MM.1S (cell line): Measurements from ENCODE around the gene TAF11L9.
"Not testable (repeated sequence)": the region's sequence is repeated elsewhere in the genome, so short reads cannot be mapped to it uniquely, and the experiment has no call there.

Experiments used
- DNase-seq: peaks from one replicate; pipeline ENCODE4 v3.0.0-alpha.2; 2015
- H2AFZ ChIP-seq: fragments of 300-600 bp; sonication (generic); 2 replicates; pipeline ENCODE4 v1.6.0; 2016; ENCODE audit warnings: antibody characterized with exemption, low read length
- H3F3A ChIP-seq: fragments of 300-600 bp; sonication (generic); 2 replicates; pipeline ENCODE4 v1.6.1; 2016; ENCODE audit warnings: mild to moderate bottlenecking, antibody characterized with exemption, low read length, moderate library complexity, mixed read lengths; ENCODE audit not compliant: insufficient read depth
- H3K27ac ChIP-seq: fragments of 300-600 bp; sonication (generic); 2 replicates; pipeline ENCODE4 v1.5.1; 2016; ENCODE audit warnings: mild to moderate bottlenecking, low read length
- H3K27me3 ChIP-seq: fragments of 300-600 bp; sonication (generic); replicated peaks from 2 replicates; pipeline ENCODE4 v1.6.0; 2016; ENCODE audit warnings: low read length; ENCODE audit not compliant: insufficient read depth
- H3K36me3 ChIP-seq: fragments of 300-600 bp; sonication (generic); replicated peaks from 2 replicates; pipeline ENCODE4 v1.6.1; 2016; ENCODE audit warnings: mild to moderate bottlenecking, low read length, mixed read lengths; ENCODE audit not compliant: insufficient read depth
- H3K4me1 ChIP-seq: fragments of 300-600 bp; sonication (generic); 2 replicates; pipeline ENCODE4 v1.6.1; 2016; ENCODE audit warnings: low read length, mixed read lengths
- H3K4me2 ChIP-seq: fragments of 300-600 bp; sonication (generic); 2 replicates; pipeline ENCODE4 v1.6.0; 2016; ENCODE audit warnings: low read depth, low read length
- H3K4me3 ChIP-seq: fragments of 300-600 bp; sonication (generic); 2 replicates; pipeline ENCODE4 v1.5.1; 2016; ENCODE audit warnings: low read length, mixed read lengths
- H3K79me2 ChIP-seq: fragments of 300-600 bp; sonication (generic); 2 replicates; pipeline ENCODE4 v1.6.1; 2016; ENCODE audit warnings: mixed run types, low read length, mixed read lengths
- H3K9ac ChIP-seq: fragments of 300-600 bp; sonication (generic); 2 replicates; pipeline ENCODE4 v1.6.1; 2016; ENCODE audit warnings: low read length, mixed read lengths
- H3K9me2 ChIP-seq: fragments of 300-600 bp; sonication (generic); replicated peaks from 2 replicates; pipeline ENCODE4 v1.6.1; 2016; ENCODE audit warnings: mild to moderate bottlenecking, low read length, mixed read lengths; ENCODE audit not compliant: insufficient read depth
- H3K9me3 ChIP-seq: fragments of 300-600 bp; sonication (generic); replicated peaks from 2 replicates; pipeline ENCODE4 v1.6.1; 2016; ENCODE audit warnings: mild to moderate bottlenecking, low read length, mixed read lengths; ENCODE audit not compliant: insufficient read depth
- H4K20me1 ChIP-seq: fragments of 300-600 bp; sonication (generic); 2 replicates; pipeline ENCODE4 v1.6.1; 2016; ENCODE audit warnings: mild to moderate bottlenecking, low read length, moderate library complexity, mixed read lengths; ENCODE audit not compliant: insufficient read depth
- EZH2 ChIP-seq: fragments of 300-600 bp; sonication (generic); optimal IDR thresholded peaks from 2 replicates; pipeline ENCODE3; 2017; ENCODE audit warnings: low read depth, mild to moderate bottlenecking, antibody characterized with exemption, low read length, mixed read lengths
- EZH2phosphoT487 ChIP-seq: fragments of 300-600 bp; sonication (generic); IDR thresholded peaks from 2 replicates; pipeline ENCODE4 v1.6.1; 2018; ENCODE audit warnings: antibody characterized with exemption, low read length
- TF ChIP-seq, protein P1 (sequence below): fragments of 300-600 bp; sonication (generic); IDR thresholded peaks from 2 replicates; pipeline ENCODE4 v1.5.1; 2016; ENCODE audit warnings: antibody characterized with exemption, low read length, mixed read lengths

TAF11L9 gene

DNA sequence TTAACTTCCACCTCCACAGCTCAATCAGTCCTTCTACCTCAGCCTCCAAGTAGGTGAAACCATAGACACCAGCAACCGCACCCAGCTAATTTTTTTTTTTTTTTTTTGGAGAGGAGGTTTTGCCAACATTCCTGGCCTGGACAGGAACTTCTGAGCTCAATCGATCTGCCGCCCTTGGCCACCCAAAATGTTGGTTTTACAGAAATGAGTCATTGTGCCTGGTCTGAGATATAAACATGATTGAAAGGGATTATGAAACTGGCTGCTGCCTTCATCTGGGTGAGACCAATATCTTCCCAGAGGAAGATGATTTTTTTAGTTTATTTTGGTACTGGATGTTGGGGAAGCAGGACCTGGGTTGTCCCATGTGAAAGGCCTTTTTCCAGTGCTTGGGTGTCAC lies 25.2 kb upstream of the TAF11L9 start:
- H3K9me2 ChIP-seq: no peaks in the 10 kb centered on the region
- H3K4me3 ChIP-seq: no peak overlapping the region
- H3K27me3 ChIP-seq: no peaks in the 10 kb centered on the region
- H4K20me1 ChIP-seq: no peaks in the 10 kb centered on the region
- no peaks in the 10 kb centered on the region for H3K79me2 ChIP-seq
- no peak overlapping the region for H2AFZ ChIP-seq
- H3K27ac ChIP-seq: no peak overlapping the region
- DNase-seq: no peak
- TF ChIP-seq EZH2 (no peak), EZH2phosphoT487 (no peak)
- TF ChIP-seq, protein P1, sequence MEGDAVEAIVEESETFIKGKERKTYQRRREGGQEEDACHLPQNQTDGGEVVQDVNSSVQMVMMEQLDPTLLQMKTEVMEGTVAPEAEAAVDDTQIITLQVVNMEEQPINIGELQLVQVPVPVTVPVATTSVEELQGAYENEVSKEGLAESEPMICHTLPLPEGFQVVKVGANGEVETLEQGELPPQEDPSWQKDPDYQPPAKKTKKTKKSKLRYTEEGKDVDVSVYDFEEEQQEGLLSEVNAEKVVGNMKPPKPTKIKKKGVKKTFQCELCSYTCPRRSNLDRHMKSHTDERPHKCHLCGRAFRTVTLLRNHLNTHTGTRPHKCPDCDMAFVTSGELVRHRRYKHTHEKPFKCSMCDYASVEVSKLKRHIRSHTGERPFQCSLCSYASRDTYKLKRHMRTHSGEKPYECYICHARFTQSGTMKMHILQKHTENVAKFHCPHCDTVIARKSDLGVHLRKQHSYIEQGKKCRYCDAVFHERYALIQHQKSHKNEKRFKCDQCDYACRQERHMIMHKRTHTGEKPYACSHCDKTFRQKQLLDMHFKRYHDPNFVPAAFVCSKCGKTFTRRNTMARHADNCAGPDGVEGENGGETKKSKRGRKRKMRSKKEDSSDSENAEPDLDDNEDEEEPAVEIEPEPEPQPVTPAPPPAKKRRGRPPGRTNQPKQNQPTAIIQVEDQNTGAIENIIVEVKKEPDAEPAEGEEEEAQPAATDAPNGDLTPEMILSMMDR: no peak
- no peaks in the 10 kb centered on the region for H3K9me3 ChIP-seq
- H3K4me1 ChIP-seq: no peaks in the 10 kb centered on the region
- no peak overlapping the region for H3K4me2 ChIP-seq
- no peaks in the 10 kb centered on the region for H3F3A ChIP-seq
- no peaks in the 10 kb centered on the region for H3K36me3 ChIP-seq
- H3K9ac ChIP-seq: no peak overlapping the region

DNA sequence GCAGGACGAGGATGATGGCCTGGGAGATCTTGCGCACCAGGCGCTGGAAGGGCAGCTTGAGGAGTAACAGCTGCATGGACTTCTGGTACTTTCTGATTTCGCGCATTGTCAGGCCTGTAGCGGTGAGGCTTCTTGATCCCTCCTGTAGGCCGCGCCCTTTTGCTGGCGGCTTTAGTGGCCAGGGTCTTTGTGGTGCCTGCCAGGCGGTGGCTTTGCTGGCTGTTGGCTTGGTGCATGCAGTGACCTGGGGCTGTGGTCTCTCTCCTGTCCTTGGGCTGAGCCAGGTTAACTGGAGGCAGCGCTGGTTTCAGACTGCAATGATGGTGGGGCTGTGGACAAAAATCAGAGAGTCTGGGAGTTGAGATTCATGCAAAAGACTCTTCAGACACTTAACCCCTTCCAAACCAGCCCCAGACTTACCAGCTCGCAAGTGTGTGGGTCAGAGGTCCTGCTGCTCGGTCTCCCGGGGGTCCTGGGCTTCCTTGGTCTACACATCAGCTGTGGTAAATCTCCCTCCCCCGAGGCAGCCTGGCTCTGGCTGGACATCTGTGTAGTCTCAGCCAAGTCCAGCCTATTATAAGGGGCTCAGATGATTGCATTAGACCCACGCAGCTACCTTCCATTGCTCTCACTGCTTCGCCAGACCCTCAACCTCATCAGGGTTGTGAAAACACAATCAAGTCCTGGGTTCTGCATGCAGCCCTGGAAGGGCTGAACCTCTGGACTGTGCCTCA lies 20.8 kb upstream of the TAF11L9 start:
- H4K20me1 ChIP-seq: no peaks in the 10 kb centered on the region
- H3K4me2 ChIP-seq: no peak overlapping the region
- H3K27ac ChIP-seq: no peak overlapping the region
- H2AFZ ChIP-seq: no peak overlapping the region
- no peaks in the 10 kb centered on the region for H3K9me3 ChIP-seq
- H3K4me3 ChIP-seq: no peak overlapping the region
- H3K9me2 ChIP-seq: no peaks in the 10 kb centered on the region
- DNase-seq: no peak
- H3K27me3 ChIP-seq: no peaks in the 10 kb centered on the region
- no peaks in the 10 kb centered on the region for H3K4me1 ChIP-seq
- H3K36me3 ChIP-seq: no peaks in the 10 kb centered on the region
- TF ChIP-seq EZH2: no peak
- no peak overlapping the region for H3K9ac ChIP-seq
- H3F3A ChIP-seq: no peaks in the 10 kb centered on the region
- no peaks in the 10 kb centered on the region for H3K79me2 ChIP-seq

DNA sequence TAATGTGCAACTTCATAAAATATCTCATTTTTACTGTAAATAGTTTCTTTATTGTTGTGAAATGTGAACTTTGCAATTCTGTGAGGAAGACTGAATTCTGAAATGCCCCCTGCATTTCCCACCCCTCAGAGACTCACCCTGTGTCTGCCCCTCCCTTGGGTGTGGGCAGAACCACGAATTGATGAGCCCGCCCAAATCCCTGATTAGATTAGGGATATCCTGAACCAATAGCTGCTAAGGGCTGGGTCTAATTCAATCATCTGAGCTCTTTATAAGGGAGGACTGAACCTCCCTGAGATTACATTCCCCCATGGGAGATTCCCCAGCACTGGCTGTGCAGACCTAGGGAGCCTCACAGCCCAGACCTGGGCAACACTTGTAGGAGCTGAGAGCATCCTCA lies 15.9 kb upstream of the TAF11L9 start, which contains the start of gene TAF11L12:
Gene TAF11L12 (plus strand): TSS at position 301 of the 400 bp plus-strand sequence.
- not testable (repeated sequence) for DNase-seq, H3K9me3 ChIP-seq, H4K20me1 ChIP-seq, H3K27me3 ChIP-seq, H3K4me3 ChIP-seq, H3K4me2 ChIP-seq, H3K9ac ChIP-seq, H2AFZ ChIP-seq, H3K27ac ChIP-seq, H3K36me3 ChIP-seq, H3F3A ChIP-seq, H3K79me2 ChIP-seq, H3K4me1 ChIP-seq, H3K9me2 ChIP-seq

DNA sequence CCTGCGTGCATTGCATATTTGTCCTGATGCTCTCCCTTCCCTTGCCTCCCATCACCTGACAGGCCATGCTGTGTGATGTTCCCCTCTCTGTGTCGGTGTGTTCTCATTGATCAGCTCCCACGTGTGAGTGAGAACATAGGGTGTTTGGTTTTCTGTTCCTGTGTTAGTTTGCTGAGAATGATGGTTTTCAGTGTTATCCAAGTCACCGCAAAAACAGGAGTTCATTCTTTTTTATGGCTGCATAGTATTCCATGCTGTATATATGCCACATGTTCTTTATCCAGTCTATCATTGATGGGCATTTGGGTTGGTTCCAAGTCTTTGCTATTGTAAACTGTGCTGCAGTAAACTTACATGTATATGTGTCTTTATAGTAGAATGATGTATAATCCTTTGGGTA lies 13.3 kb upstream of the TAF11L9 start:
- not testable (repeated sequence) for H3K9me3 ChIP-seq, H3K9ac ChIP-seq, H3K36me3 ChIP-seq, H2AFZ ChIP-seq, H3K4me3 ChIP-seq, H3K27ac ChIP-seq, H3K27me3 ChIP-seq, H3K79me2 ChIP-seq, H3F3A ChIP-seq, H4K20me1 ChIP-seq, H3K4me1 ChIP-seq, H3K9me2 ChIP-seq, H3K4me2 ChIP-seq, DNase-seq

DNA sequence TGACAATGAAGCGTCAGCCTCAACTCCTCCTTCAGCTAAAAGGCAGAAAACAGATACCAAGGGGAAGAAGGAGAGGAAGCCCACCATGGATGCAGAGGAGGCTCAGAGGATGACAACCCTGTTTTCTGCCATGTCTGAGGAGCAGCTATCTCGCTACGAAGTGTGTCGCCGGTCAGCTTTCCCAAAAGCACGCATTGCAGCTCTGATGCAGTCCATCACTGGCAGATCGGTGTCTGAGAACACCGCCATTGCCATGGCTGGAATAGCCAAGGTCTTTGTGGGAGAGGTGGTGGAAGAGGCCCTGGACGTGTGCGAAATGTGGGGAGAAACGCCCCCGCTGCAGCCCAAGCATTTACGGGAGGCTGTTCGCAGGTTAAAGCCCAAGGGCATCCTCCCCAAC lies 10.8 kb upstream of the TAF11L9 start:
- Histone ChIP-seq H2AFZ (no peak overlapping the region), H3F3A (no peaks in the 10 kb centered on the region), H3K9ac (no peak overlapping the region), H3K27me3 (no peaks in the 10 kb centered on the region), H3K4me3 (no peak overlapping the region), H3K36me3 (no peaks in the 10 kb centered on the region), H3K27ac (no peak overlapping the region), H3K4me2 (no peak overlapping the region), H3K9me2 (no peaks in the 10 kb centered on the region), H3K9me3 (no peaks in the 10 kb centered on the region), H3K79me2 (no peaks in the 10 kb centered on the region), H4K20me1 (no peaks in the 10 kb centered on the region), H3K4me1 (no peaks in the 10 kb centered on the region)
- TF ChIP-seq EZH2: no peak
- TF ChIP-seq, protein P1: no peak
- no peak for TF ChIP-seq EZH2phosphoT487
- no peak for DNase-seq

DNA sequence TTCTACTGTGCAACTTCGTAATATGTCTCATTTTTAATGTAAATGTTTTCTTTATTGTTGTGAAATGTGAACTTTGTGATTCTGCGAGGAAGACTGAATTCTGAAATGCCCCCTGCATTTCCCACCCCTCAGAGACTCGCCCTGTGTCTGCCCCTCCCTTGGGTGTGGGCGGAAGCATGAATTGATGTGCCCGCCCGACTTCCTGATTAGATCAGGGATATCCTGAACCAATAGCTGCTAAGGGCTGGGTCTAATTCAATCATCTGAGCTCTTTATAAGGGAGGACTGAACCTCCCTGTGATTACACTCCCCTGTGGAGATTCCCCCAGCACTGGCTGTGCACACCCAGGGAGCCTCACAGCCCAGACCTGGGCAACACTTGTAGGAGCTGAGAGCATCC lies 9.7 kb upstream of the TAF11L9 start, which contains the start of gene TAF11L11:
Gene TAF11L11 (plus strand): TSS at position 304 of the 400 bp plus-strand sequence.
- not testable (repeated sequence) for H3K9me3 ChIP-seq, H3K36me3 ChIP-seq, DNase-seq, H3K27ac ChIP-seq, H3K27me3 ChIP-seq, H3K9me2 ChIP-seq, H3K4me1 ChIP-seq, H3F3A ChIP-seq, H2AFZ ChIP-seq, H3K4me2 ChIP-seq, H4K20me1 ChIP-seq, H3K79me2 ChIP-seq, H3K4me3 ChIP-seq, H3K9ac ChIP-seq
